Measurements from ENCODE around the gene MICA. TPM values are rescaled to one million over a fixed set of nuclear protein-coding genes. Genes with fewer than 3 reads are reported as not detected.

The MICA gene
- total RNA-seq, 1 donor from 2014 or later = 10.7 TPM

GRCh38 chr6:31356946-31357466 is 46.4 kb upstream of the MICA start, which contains the start of gene HLA-B:
Gene HLA-B (minus strand): TSS chr6:31357179. CDS start chr6:31357158, 21 bp downstream.
- H3K36me3 Mint-ChIP-seq = no peaks in the 10 kb centered on the region
- H3K9me3 Mint-ChIP-seq = no peaks in the 10 kb centered on the region
- peaks cover 92% of the 10 kb centered on the region for H3K27me3 Mint-ChIP-seq
- no peak for TF ChIP-seq CTCF (conservative IDR thresholded peaks at IDR 0.05)
- no peaks in the 10 kb centered on the region for H3K4me1 Mint-ChIP-seq (ENCODE audit: unreplicated experiment)
- H3K4me3 Mint-ChIP-seq = peak within 1 kb of the TSS; percentile 84
- peak within 1 kb of the TSS; percentile 63 for H3K27ac Mint-ChIP-seq
- no peak for DNase-seq (ENCODE audit: extremely low spot score, unreplicated experiment)

GRCh38 chr6:31357886-31358285 is 45.5 kb upstream of the MICA start:
- no peak for TF ChIP-seq CTCF (conservative IDR thresholded peaks at IDR 0.05)
- DNase-seq (ENCODE audit: extremely low spot score, unreplicated experiment) = no peak
- Mint-ChIP-seq H3K27ac (no peak overlapping the region), H3K4me1 (ENCODE audit: unreplicated experiment) (no peaks in the 10 kb centered on the region), H3K9me3 (no peaks in the 10 kb centered on the region), H3K4me3 (peak overlapping the region; percentile 84), H3K27me3 (peaks cover 90% of the 10 kb centered on the region), H3K36me3 (no peaks in the 10 kb centered on the region)

- no peak for DNase-seq (ENCODE audit: extremely low spot score, unreplicated experiment)
- Mint-ChIP-seq H3K27ac (no peak overlapping the region), H3K36me3 (no peaks in the 10 kb centered on the region), H3K9me3 (no peaks in the 10 kb centered on the region), H3K27me3 (peaks cover 90% of the 10 kb centered on the region), H3K4me3 (peak overlapping the region; percentile 84), H3K4me1 (ENCODE audit: unreplicated experiment) (no peaks in the 10 kb centered on the region)
- TF ChIP-seq CTCF (conservative IDR thresholded peaks at IDR 0.05) = no peak
Observed at GRCh38 chr6:31358302-31358701, 45.1 kb upstream of the MICA start.

- peaks cover 90% of the 10 kb centered on the region for H3K27me3 Mint-ChIP-seq
- H3K27ac Mint-ChIP-seq = no peak overlapping the region
- no peaks in the 10 kb centered on the region for H3K9me3 Mint-ChIP-seq
- no peak for TF ChIP-seq CTCF (conservative IDR thresholded peaks at IDR 0.05)
- no peak overlapping the region for H3K4me3 Mint-ChIP-seq
- no peaks in the 10 kb centered on the region for H3K4me1 Mint-ChIP-seq (ENCODE audit: unreplicated experiment)
- no peaks in the 10 kb centered on the region for H3K36me3 Mint-ChIP-seq
- no peak for DNase-seq (ENCODE audit: extremely low spot score, unreplicated experiment)
Observed at GRCh38 chr6:31359581-31359980, 43.8 kb upstream of the MICA start.

GRCh38 chr6:31362751-31363150 is 40.6 kb upstream of the MICA start:
- DNase-seq (ENCODE audit: extremely low spot score, unreplicated experiment) = no peak
- H3K9me3 Mint-ChIP-seq = no peaks in the 10 kb centered on the region
- TF ChIP-seq CTCF (conservative IDR thresholded peaks at IDR 0.05) = no peak
- H3K4me3 Mint-ChIP-seq = no peak overlapping the region
- H3K27me3 Mint-ChIP-seq = peaks cover 94% of the 10 kb centered on the region
- H3K36me3 Mint-ChIP-seq = no peaks in the 10 kb centered on the region
- H3K4me1 Mint-ChIP-seq (ENCODE audit: unreplicated experiment) = no peaks in the 10 kb centered on the region
- no peak overlapping the region for H3K27ac Mint-ChIP-seq

- TF ChIP-seq CTCF (conservative IDR thresholded peaks at IDR 0.05) = no peak
- no peaks in the 10 kb centered on the region for H3K4me1 Mint-ChIP-seq (ENCODE audit: unreplicated experiment)
- DNase-seq (ENCODE audit: extremely low spot score, unreplicated experiment) = no peak
- no peaks in the 10 kb centered on the region for H3K36me3 Mint-ChIP-seq
- no peak overlapping the region for H3K27ac Mint-ChIP-seq
- no peaks in the 10 kb centered on the region for H3K9me3 Mint-ChIP-seq
- H3K27me3 Mint-ChIP-seq = peaks cover 94% of the 10 kb centered on the region
- no peak overlapping the region for H3K4me3 Mint-ChIP-seq
Observed at GRCh38 chr6:31363811-31364210, 39.6 kb upstream of the MICA start.

Data from type B pancreatic cell (in vitro differentiated cells).